Smooth muscle cell (in vitro differentiated cells): ENCODE data around the gene PRRT1. TPM values are rescaled to one million over a fixed set of nuclear protein-coding genes. Genes with fewer than 3 reads are reported as not detected.
"Not testable (repeated sequence)": the region's sequence is repeated elsewhere in the genome, so short reads cannot be mapped to it uniquely, and the experiment has no call there.

Source experiments
- DNase-seq: peaks from one replicate; lab custom pipeline; 2025; ENCODE audit not compliant: unreplicated experiment; lab: John Stamatoyannopoulos, UW
- H2AFZ ChIP-seq: fragments of 200-600 bp; sonication (generic); 2 replicates; pipeline ENCODE4 v1.6.0; 2016; ENCODE audit warnings: antibody characterized with exemption, low read depth, mild to moderate bottlenecking
- H3F3A ChIP-seq: fragments of 200-600 bp; sonication (generic); 2 replicates; pipeline ENCODE4 v1.6.0; 2017; ENCODE audit warnings: antibody characterized with exemption, low read depth
- H3K27ac ChIP-seq: fragments of 200-600 bp; sonication (generic); 2 replicates; pipeline ENCODE4 v1.5.1; 2016; ENCODE audit warnings: low read depth, mild to moderate bottlenecking
- H3K27me3 ChIP-seq: fragments of 200-600 bp; sonication (generic); 2 replicates; pipeline ENCODE4 v1.6.1; 2016; ENCODE audit warnings: low read depth, mild to moderate bottlenecking
- H3K36me3 ChIP-seq: fragments of 200-600 bp; sonication (generic); 2 replicates; pipeline ENCODE4 v1.5.1; 2016; ENCODE audit warnings: low read depth
- H3K4me1 ChIP-seq: fragments of 200-600 bp; sonication (generic); 2 replicates; pipeline ENCODE4 v1.5.1; 2016; ENCODE audit warnings: low read depth
- H3K4me2 ChIP-seq: fragments of 200-600 bp; sonication (generic); 2 replicates; pipeline ENCODE4 v1.6.0; 2016; ENCODE audit warnings: mild to moderate bottlenecking
- H3K4me3 ChIP-seq: fragments of 200-600 bp; sonication (generic); 2 replicates; pipeline ENCODE4 v1.5.1; 2016; ENCODE audit warnings: mild to moderate bottlenecking
- H3K79me2 ChIP-seq: fragments of 200-600 bp; sonication (generic); 2 replicates; pipeline ENCODE4 v1.6.0; 2016; ENCODE audit warnings: low read depth, mild to moderate bottlenecking
- H3K9ac ChIP-seq: fragments of 200-600 bp; sonication (generic); 2 replicates; pipeline ENCODE4 v1.6.0; 2016; ENCODE audit warnings: low read depth
- H3K9me3 ChIP-seq: fragments of 200-600 bp; sonication (generic); replicated peaks from 2 replicates; pipeline ENCODE4 v1.5.1; 2016; ENCODE audit warnings: low read depth
- H4K20me1 ChIP-seq: fragments of 200-600 bp; sonication (generic); 2 replicates; pipeline ENCODE4 v1.6.0; 2016; ENCODE audit warnings: low read depth
- WGBS: methylation state at CpG from one replicate; pipeline ENCODE4 v1.1.7; 2016; ENCODE audit warnings: low lambda C conversion rate; 5-methylcytosine and 5-hydroxymethylcytosine counted together
- polyA plus RNA-seq: library from polyadenylated mRNA; unstranded; fragments of >200 nt; fragmentation: Nextera tagmentation; extraction: Ambion mirVana; gene quantifications from 2 replicates; pipeline ENCODE4 v1.2.1, GENCODE V29; 2016
- total RNA-seq: library from RNA; depleted of rRNA; stranded (reverse); fragments of >200 nt; gene quantifications from 2 replicates; pipeline ENCODE4 v1.2.3, GENCODE V29; 2014
- TF ChIP-seq, protein P1 (sequence below): fragments of 200-600 bp; sonication (generic); IDR thresholded peaks from 2 replicates; pipeline ENCODE4 v1.5.1; 2017; ENCODE audit warnings: borderline replicate concordance, mild to moderate bottlenecking, antibody characterized with exemption; ENCODE audit not compliant: insufficient read depth, poor library complexity, severe bottlenecking

The PRRT1 gene
- total and polyA plus RNA-seq, 2 experiments from 2014 or later: 3.3 TPM; not detected in 1

DNA sequence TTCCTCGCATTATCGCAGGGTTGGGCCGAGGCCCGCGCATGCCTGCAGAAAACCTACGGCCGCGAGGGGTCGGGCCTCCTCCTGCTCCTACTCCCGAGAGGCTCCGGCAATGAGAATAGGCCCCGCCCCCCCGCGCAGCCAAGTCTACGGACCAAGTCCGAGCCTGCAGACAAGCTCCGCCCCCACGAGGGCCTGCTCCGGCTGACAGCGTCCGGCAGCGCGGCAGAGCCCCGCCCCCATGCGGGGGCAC is 43.8 kb upstream of the PRRT1 start:
- Histone ChIP-seq H3K27me3 (no peaks in the 10 kb centered on the region), H2AFZ (no peak overlapping the region), H3K4me1 (peaks cover 30% of the 10 kb centered on the region), H4K20me1 (no peaks in the 10 kb centered on the region), H3K27ac (peak overlapping the region; percentile 99), H3K4me3 (peak overlapping the region; percentile 73), H3K9me3 (no peaks in the 10 kb centered on the region), H3K9ac (no peak overlapping the region), H3K4me2 (peak overlapping the region; percentile 86), H3F3A (peaks cover 23% of the 10 kb centered on the region), H3K36me3 (no peaks in the 10 kb centered on the region), H3K79me2 (no peaks in the 10 kb centered on the region)
- under 1% methylated on average over 25 of the region's 25 CpGs for WGBS
- TF ChIP-seq, protein P1, sequence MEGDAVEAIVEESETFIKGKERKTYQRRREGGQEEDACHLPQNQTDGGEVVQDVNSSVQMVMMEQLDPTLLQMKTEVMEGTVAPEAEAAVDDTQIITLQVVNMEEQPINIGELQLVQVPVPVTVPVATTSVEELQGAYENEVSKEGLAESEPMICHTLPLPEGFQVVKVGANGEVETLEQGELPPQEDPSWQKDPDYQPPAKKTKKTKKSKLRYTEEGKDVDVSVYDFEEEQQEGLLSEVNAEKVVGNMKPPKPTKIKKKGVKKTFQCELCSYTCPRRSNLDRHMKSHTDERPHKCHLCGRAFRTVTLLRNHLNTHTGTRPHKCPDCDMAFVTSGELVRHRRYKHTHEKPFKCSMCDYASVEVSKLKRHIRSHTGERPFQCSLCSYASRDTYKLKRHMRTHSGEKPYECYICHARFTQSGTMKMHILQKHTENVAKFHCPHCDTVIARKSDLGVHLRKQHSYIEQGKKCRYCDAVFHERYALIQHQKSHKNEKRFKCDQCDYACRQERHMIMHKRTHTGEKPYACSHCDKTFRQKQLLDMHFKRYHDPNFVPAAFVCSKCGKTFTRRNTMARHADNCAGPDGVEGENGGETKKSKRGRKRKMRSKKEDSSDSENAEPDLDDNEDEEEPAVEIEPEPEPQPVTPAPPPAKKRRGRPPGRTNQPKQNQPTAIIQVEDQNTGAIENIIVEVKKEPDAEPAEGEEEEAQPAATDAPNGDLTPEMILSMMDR: no peak
- DNase-seq: peak; percentile 100

- H2AFZ ChIP-seq: no peak overlapping the region
- DNase-seq: no peak
- H3K36me3 ChIP-seq: no peaks in the 10 kb centered on the region
- H3K27ac ChIP-seq: peak overlapping the region; percentile 91
- H3K9ac ChIP-seq: peak overlapping the region; percentile 75
- peaks cover 32% of the 10 kb centered on the region for H3K4me1 ChIP-seq
- no peaks in the 10 kb centered on the region for H3K27me3 ChIP-seq
- H3K79me2 ChIP-seq: no peaks in the 10 kb centered on the region
- no peaks in the 10 kb centered on the region for H3K9me3 ChIP-seq
- H4K20me1 ChIP-seq: no peaks in the 10 kb centered on the region
- peak overlapping the region; percentile 51 for H3K4me3 ChIP-seq
- H3F3A ChIP-seq: peaks cover 23% of the 10 kb centered on the region
- TF ChIP-seq, protein P1: peak; percentile 44
- H3K4me2 ChIP-seq: peak overlapping the region; percentile 84
- WGBS: 18% methylated on average over 15 of the region's 15 CpGs
These were observed 43.3 kb upstream of the PRRT1 start for GRCh38 chr6:32194825-32195651.

- Histone ChIP-seq H3K79me2 (peaks cover 4% of the 10 kb centered on the region), H4K20me1 (no peaks in the 10 kb centered on the region), H3K4me2 (peak overlapping the region; percentile 84), H3K27ac (peak overlapping the region; percentile 91), H2AFZ (no peak overlapping the region), H3F3A (peaks cover 23% of the 10 kb centered on the region), H3K4me1 (peaks cover 32% of the 10 kb centered on the region), H3K36me3 (no peaks in the 10 kb centered on the region), H3K4me3 (no peak overlapping the region), H3K27me3 (no peaks in the 10 kb centered on the region), H3K9me3 (no peaks in the 10 kb centered on the region), H3K9ac (no peak overlapping the region)
- TF ChIP-seq, protein P1: no peak
- DNase-seq: no peak
- 98% methylated on average over 4 of the region's 4 CpGs for WGBS
These were observed 42.6 kb upstream of the PRRT1 start for GRCh38 chr6:32194388-32194787.

DNA sequence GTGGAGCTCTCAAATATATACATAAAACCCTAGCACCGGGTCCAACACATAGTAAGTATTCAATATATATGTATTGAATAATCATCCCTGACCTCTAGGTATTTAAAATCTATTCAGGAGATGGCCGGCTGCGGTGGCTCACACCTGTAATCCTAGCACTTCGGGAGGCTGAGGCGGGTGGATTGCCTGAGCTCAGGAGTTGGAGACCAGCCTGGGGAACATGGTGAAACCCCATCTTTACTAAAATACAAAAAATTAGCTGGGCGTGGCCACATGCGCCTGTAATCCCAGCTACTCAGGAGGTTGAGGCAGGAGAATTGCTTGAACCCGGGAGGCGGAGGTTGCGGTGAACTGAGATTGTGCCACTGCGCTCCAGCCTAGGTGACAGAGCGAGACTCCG is 41.4 kb upstream of the PRRT1 start:
- WGBS: 90% methylated on average over 13 of the region's 13 CpGs
- H4K20me1 ChIP-seq, H3K27me3 ChIP-seq, H3K9me3 ChIP-seq, DNase-seq, H3K36me3 ChIP-seq: not testable (repeated sequence)
- peak overlapping the region; percentile 77 for H3K4me2 ChIP-seq
- peaks cover 23% of the 10 kb centered on the region for H3F3A ChIP-seq
- peak overlapping the region; percentile 52 for H3K27ac ChIP-seq
- peaks cover 42% of the 10 kb centered on the region for H3K4me1 ChIP-seq
- H3K9ac ChIP-seq: peak overlapping the region; percentile 50
- H3K79me2 ChIP-seq: peaks cover 17% of the 10 kb centered on the region
- H2AFZ ChIP-seq: peak overlapping the region; percentile 4
- peak overlapping the region; percentile 3 for H3K4me3 ChIP-seq
